GM06990 (cell line): Measurements from ENCODE around the gene PITRM1.

Source experiments
- DNase-seq: peaks from one replicate; pipeline ENCODE4 v3.0.0-alpha.2; 2011; ENCODE audit not compliant: insufficient read length; ENCODE audit errors: extremely low read depth
- H3K27me3 ChIP-seq: replicated peaks from 2 replicates; pipeline ENCODE4 v1.6.0; 2011; ENCODE audit warnings: low read length; ENCODE audit not compliant: control insufficient read depth, insufficient read depth
- H3K36me3 ChIP-seq: 2 replicates; pipeline ENCODE4 v1.5.1; 2011; ENCODE audit warnings: low read length; ENCODE audit not compliant: control insufficient read depth, insufficient read depth
- H3K4me3 ChIP-seq: replicated peaks from 2 replicates; pipeline ENCODE4 v1.5.1; 2011; ENCODE audit warnings: low read depth, mild to moderate bottlenecking, control low read depth, low read length
- CTCF ChIP-seq: IDR thresholded peaks from 2 replicates; pipeline ENCODE4 v1.5.1; 2011; ENCODE audit warnings: low read length, control low read depth, mild to moderate bottlenecking, inconsistent platforms; ENCODE audit not compliant: insufficient read depth, poor library complexity, severe bottlenecking

The PITRM1 gene

GRCh38 chr10:3217301-3217700, 44.7 kb upstream of the PITRM1 start:
- Histone ChIP-seq H3K4me3 (no peak overlapping the region), H3K27me3 (no peaks in the 10 kb centered on the region), H3K36me3 (no peaks in the 10 kb centered on the region)
- TF ChIP-seq CTCF = no peak
- no peak for DNase-seq

GRCh38 chr10:3215153-3215775, 42.7 kb upstream of the PITRM1 start:
- Histone ChIP-seq H3K27me3 (no peaks in the 10 kb centered on the region; the same call in 1 of the 2 replicates), H3K36me3 (no peaks in the 10 kb centered on the region), H3K4me3 (no peak overlapping the region)
- DNase-seq = no peak
- TF ChIP-seq CTCF = no peak

- no peak for DNase-seq
- no peak for TF ChIP-seq CTCF
- no peak overlapping the region for H3K4me3 ChIP-seq
- no peaks in the 10 kb centered on the region for H3K36me3 ChIP-seq
- no peaks in the 10 kb centered on the region; the same call in 1 of the 2 replicates for H3K27me3 ChIP-seq
Observed at GRCh38 chr10:3213758-3214515, 41.4 kb upstream of the PITRM1 start.

GRCh38 chr10:3213208-3213607, 40.6 kb upstream of the PITRM1 start:
- Histone ChIP-seq H3K36me3 (no peaks in the 10 kb centered on the region), H3K4me3 (no peak overlapping the region), H3K27me3 (no peaks in the 10 kb centered on the region; the same call in none of the 2 replicates)
- DNase-seq = no peak
- no peak for TF ChIP-seq CTCF

GRCh38 chr10:3210251-3210877, 37.8 kb upstream of the PITRM1 start:
- peaks cover 2% of the 10 kb centered on the region for H3K27me3 ChIP-seq
- no peak for TF ChIP-seq CTCF
- no peak for DNase-seq

More at GRCh38 chr10:3210251-3210877, 37.8 kb upstream of the PITRM1 start:
- Histone ChIP-seq H3K36me3 (no peaks in the 10 kb centered on the region), H3K4me3 (no peak overlapping the region)
